Measurements from ENCODE around the gene CCDC169. TPM values are rescaled to one million over a fixed set of nuclear protein-coding genes. Genes with fewer than 3 reads are reported as not detected.

Gene CCDC169
- total RNA-seq, 4 donors from 2014 or later, result under 0.01 to 0.35 (median 0.19) TPM

DNA sequence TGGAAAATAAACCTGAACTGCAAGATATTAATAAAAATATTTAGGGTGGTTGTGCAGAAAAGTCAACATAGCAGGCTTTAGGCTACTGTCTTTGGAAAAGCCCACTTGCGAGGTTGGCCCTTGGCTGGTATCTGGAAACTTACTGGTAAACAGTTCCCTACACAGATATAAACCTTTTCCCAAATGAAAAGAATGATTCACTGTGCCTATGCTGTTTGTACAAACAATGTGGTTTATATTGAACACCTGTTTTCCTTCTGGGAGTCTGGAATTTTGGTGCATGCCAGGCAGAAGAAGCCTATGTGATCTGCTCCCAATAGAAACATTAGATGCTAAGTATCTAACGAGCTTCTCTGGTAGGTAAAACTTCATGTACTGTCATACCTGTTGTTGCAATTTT is 53.5 kb downstream of the CCDC169 start:
- no peaks in the 10 kb centered on the region for H3K36me3 ChIP-seq
- WGBS, 2 donors, result 71 to 74% methylated on average over 2 of the region's 2 CpGs
- intact Hi-C loops (cut with DNase I), result no loop called here
- DNase-seq, result no peak
- H3K4me3 ChIP-seq, result no peak overlapping the region
- no peak overlapping the region for H3K27ac ChIP-seq
- H3K4me1 ChIP-seq, result no peaks in the 10 kb centered on the region
- no peaks in the 10 kb centered on the region for H3K27me3 ChIP-seq
- TF ChIP-seq, protein P1, sequence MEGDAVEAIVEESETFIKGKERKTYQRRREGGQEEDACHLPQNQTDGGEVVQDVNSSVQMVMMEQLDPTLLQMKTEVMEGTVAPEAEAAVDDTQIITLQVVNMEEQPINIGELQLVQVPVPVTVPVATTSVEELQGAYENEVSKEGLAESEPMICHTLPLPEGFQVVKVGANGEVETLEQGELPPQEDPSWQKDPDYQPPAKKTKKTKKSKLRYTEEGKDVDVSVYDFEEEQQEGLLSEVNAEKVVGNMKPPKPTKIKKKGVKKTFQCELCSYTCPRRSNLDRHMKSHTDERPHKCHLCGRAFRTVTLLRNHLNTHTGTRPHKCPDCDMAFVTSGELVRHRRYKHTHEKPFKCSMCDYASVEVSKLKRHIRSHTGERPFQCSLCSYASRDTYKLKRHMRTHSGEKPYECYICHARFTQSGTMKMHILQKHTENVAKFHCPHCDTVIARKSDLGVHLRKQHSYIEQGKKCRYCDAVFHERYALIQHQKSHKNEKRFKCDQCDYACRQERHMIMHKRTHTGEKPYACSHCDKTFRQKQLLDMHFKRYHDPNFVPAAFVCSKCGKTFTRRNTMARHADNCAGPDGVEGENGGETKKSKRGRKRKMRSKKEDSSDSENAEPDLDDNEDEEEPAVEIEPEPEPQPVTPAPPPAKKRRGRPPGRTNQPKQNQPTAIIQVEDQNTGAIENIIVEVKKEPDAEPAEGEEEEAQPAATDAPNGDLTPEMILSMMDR (IDR thresholded peaks at IDR 0.05), result no peak
- TF ChIP-seq POLR2A (IDR thresholded peaks at IDR 0.05), result no peak
- no peaks in the 10 kb centered on the region for H3K9me3 ChIP-seq

DNA sequence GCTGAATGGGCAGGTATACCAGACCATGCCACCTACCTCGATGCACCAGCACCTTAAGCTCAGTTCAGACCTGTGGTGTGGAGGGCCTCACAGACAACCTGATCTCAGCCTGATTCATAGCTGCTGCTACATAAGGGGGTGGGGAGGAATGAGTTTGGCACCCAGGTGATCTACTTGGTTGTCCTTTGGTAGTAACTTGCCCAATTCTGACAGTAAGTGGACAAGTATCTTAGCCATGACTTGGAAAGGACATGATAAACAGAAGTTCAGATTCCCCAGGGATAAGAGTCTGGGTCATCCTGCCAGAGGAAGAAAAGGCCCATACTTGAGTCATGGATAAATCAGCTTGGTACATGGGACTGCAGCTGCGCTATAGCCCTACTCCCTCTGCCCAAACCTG is 54.9 kb downstream of the CCDC169 start:
- no peak for TF ChIP-seq POLR2A (IDR thresholded peaks at IDR 0.05)
- TF ChIP-seq, protein P1 (IDR thresholded peaks at IDR 0.05), result no peak
- H3K27me3 ChIP-seq, result no peaks in the 10 kb centered on the region
- WGBS, 2 donors, result 69 to 86% methylated on average over 2 of the region's 2 CpGs
- H3K27ac ChIP-seq, result no peak overlapping the region
- no peaks in the 10 kb centered on the region for H3K36me3 ChIP-seq
- no peaks in the 10 kb centered on the region for H3K4me1 ChIP-seq
- H3K4me3 ChIP-seq, result no peak overlapping the region
- intact Hi-C loops (cut with DNase I), result no loop called here
- no peak for DNase-seq
- H3K9me3 ChIP-seq, result no peaks in the 10 kb centered on the region

DNA sequence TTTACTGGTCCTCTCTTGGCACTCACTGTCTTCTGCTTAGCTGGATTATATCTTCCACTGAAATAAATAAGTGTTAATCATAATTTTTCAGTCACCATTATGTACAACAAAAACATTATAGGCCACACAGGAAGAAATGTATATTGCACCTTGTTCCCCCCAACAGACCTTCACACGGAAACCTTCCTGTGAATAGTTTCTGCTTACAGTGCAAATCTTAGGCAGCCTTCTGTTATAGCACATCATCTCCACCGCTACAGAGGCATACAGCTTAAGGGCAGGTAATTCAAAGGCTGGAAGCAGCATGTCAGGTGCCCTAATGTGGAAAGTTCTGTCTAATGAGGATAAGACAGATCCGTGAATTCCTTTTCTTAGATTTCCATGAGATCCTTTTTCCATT is 66.4 kb downstream of the CCDC169 start:
- no peaks in the 10 kb centered on the region for H3K36me3 ChIP-seq

DNA sequence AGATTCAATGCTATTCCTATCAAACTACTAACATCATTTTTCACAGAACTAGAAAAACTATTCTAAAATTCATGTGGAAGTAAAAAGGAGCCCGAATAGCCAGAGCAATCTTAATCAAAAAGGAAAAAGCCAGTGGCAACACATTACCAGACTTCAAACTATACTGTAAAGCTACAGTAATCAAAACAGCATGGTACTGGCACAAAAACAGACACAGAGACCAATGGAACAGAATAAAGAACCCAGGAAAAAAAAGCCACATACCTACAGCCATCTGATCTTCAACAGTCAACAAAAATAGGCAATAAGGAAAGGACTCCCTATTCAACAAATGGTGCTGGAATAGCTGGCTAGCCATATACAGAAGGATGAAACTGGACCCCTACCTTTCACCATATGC is 72.9 kb downstream of the CCDC169 start:
- no peak overlapping the region for H3K27ac ChIP-seq
- TF ChIP-seq, protein P1 (IDR thresholded peaks at IDR 0.05), result no peak
- TF ChIP-seq POLR2A (IDR thresholded peaks at IDR 0.05), result no peak
- WGBS, 2 donors, result 69 to 78% methylated on average over 1 of the region's 1 CpG
- peaks cover 0 to 9% (median 5%) of the 10 kb centered on the region in 3 donors for H3K9me3 ChIP-seq
- H3K4me3 ChIP-seq, result no peak overlapping the region
- no peaks in the 10 kb centered on the region for H3K27me3 ChIP-seq
- intact Hi-C loops (cut with DNase I), result no loop called here
- H3K36me3 ChIP-seq, result no peaks in the 10 kb centered on the region
- H3K4me1 ChIP-seq, result no peaks in the 10 kb centered on the region
- no peak for DNase-seq

More for the DNA sequence above, 66.4 kb downstream of the CCDC169 start:
- Histone ChIP-seq H3K27me3 (no peaks in the 10 kb centered on the region), H3K4me1 (no peaks in the 10 kb centered on the region), H3K9me3 (peaks cover 0 to 7% (median 0%) of the 10 kb centered on the region in 3 donors), H3K4me3 (no peak overlapping the region), H3K27ac (no peak overlapping the region)
- WGBS, 2 donors, result 65 to 79% methylated on average over 3 of the region's 3 CpGs
- intact Hi-C loops (cut with DNase I), result no loop called here
- TF ChIP-seq POLR2A (IDR thresholded peaks at IDR 0.05), result no peak
- TF ChIP-seq, protein P1 (IDR thresholded peaks at IDR 0.05), result no peak
- DNase-seq, result no peak

DNA sequence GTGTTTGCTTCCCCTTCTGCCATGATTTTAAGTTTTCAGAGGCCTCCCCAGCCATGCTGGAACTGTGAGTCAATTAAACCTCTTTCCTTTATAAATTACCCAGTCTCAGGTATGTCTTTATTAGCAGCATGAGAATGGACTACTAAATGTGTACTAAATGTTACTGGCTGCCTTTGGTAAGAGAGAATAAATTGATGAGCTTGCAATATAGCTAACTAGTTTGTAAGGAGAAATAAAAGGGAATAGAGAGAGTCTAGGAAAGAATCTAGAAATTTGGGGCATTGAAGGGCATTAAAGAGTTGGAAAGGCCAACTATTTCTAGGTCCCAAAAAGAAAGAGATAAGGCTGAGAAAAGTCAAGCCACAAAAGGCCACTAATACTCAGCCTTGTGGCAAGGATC is 77.7 kb downstream of the CCDC169 start:
- H3K4me3 ChIP-seq, result no peak overlapping the region
- no peaks in the 10 kb centered on the region for H3K36me3 ChIP-seq
- peaks cover 0 to 4% (median 4%) of the 10 kb centered on the region in 3 donors for H3K9me3 ChIP-seq
- no peak for TF ChIP-seq POLR2A (IDR thresholded peaks at IDR 0.05)
- TF ChIP-seq, protein P1 (IDR thresholded peaks at IDR 0.05), result no peak
- H3K4me1 ChIP-seq, result no peaks in the 10 kb centered on the region
- no peak for DNase-seq
- intact Hi-C loops (cut with DNase I), result no loop called here
- H3K27ac ChIP-seq, result no peak overlapping the region
- H3K27me3 ChIP-seq, result no peaks in the 10 kb centered on the region

All from esophagus squamous epithelium (tissue), 5 donors.